Daoy (cell line): ENCODE results near the gene MCM7. TPM values are rescaled to one million over a fixed set of nuclear protein-coding genes. Genes with fewer than 3 reads are reported as not detected.

ENCODE experiments used
- DNase-seq: peaks from one replicate; pipeline ENCODE4 v3.0.0-alpha.2; 2015; ENCODE audit warnings: low read depth
- total RNA-seq: library from RNA; depleted of rRNA; stranded (reverse); fragments of >200 nt; shearing (Covaris generic); gene quantifications from 2 replicates; pipeline ENCODE4 v1.2.3, GENCODE V29; 2014

MCM7 gene
- total RNA-seq, 1 experiment from 2014 or later = 469 TPM

- DNase-seq = no peak
Measured at GRCh38 chr7:100122568-100122967, 21.4 kb upstream of the MCM7 start.

- no peak for DNase-seq
Measured at GRCh38 chr7:100122067-100122466, 20.9 kb upstream of the MCM7 start.

GRCh38 chr7:100120733-100121036 lies 19.5 kb upstream of the MCM7 start:
- DNase-seq = no peak

- peak; percentile 73 for DNase-seq
Measured at GRCh38 chr7:100119970-100120732, 19.0 kb upstream of the MCM7 start.

- peak; percentile 100 for DNase-seq
Measured at GRCh38 chr7:100119072-100119969, 18.1 kb upstream of the MCM7 start, which contains the start of the genes CNPY4 and TAF6. TSS of gene CNPY4 (plus strand) at chr7:100119634. CDS start at chr7:100119745, 111 bp downstream. TSS of gene TAF6 (minus strand) at chr7:100119358. CDS start at chr7:100114209, 5,149 bp downstream.

- DNase-seq = no peak
Measured at GRCh38 chr7:100118388-100119071, 17.3 kb upstream of the MCM7 start.

- no peak for DNase-seq
Measured at GRCh38 chr7:100115026-100115425, 13.8 kb upstream of the MCM7 start.

- DNase-seq = no peak
Measured at GRCh38 chr7:100111914-100112313, 10.7 kb upstream of the MCM7 start.

GRCh38 chr7:100111156-100111555 lies 10.0 kb upstream of the MCM7 start:
- no peak for DNase-seq

- DNase-seq = no peak
Measured at GRCh38 chr7:100109521-100110163, 8.4 kb upstream of the MCM7 start.

- DNase-seq = no peak
Measured at GRCh38 chr7:100107890-100108289, 6.7 kb upstream of the MCM7 start.

- DNase-seq = no peak
Measured at GRCh38 chr7:100107125-100107737, 6.0 kb upstream of the MCM7 start.

- no peak for DNase-seq
Measured at GRCh38 chr7:100106633-100107032, 5.4 kb upstream of the MCM7 start.

- DNase-seq = no peak
Measured at GRCh38 chr7:100105534-100105933, 4.3 kb upstream of the MCM7 start.

GRCh38 chr7:100102950-100103840 lies 2.0 kb upstream of the MCM7 start:
- peak; percentile 79 for DNase-seq

- DNase-seq = peak; percentile 99
Measured at GRCh38 chr7:100100420-100101015, 679 bp downstream of the MCM7 start.

- DNase-seq = no peak
Measured at GRCh38 chr7:100099452-100099851, 1.7 kb downstream of the MCM7 start.

GRCh38 chr7:100098913-100099312 lies 2.3 kb downstream of the MCM7 start:
- no peak for DNase-seq

- DNase-seq = no peak
Measured at GRCh38 chr7:100095704-100096103, 5.5 kb downstream of the MCM7 start.

- DNase-seq = no peak
Measured at GRCh38 chr7:100095289-100095688, 5.9 kb downstream of the MCM7 start.
